Spleen (tissue), 11 donors: ENCODE results near the gene TOX3. TPM values are rescaled to one million over a fixed set of nuclear protein-coding genes. Genes with fewer than 3 reads are reported as not detected.

Experiments
- DNase-seq: peaks from one replicate; pipeline ENCODE4 v3.0.0-alpha.2; 2020
- H3K27ac ChIP-seq, 8 donors: fragments of 200-600 bp; sonication (generic) in 7 of 8; 1 replicate in 4 of 8; 2 replicates in 4 of 8; pipeline versions ENCODE4 v1.5.0 to v1.8.0; 2016 to 2021; ENCODE audit warnings: inconsistent platforms in 4 of 8, mild to moderate bottlenecking in 4 of 8, moderate library complexity in 1 of 8
- H3K27me3 ChIP-seq, 7 donors: fragments of 200-600 bp; sonication (generic) in 6 of 7; replicated peaks in 1 of 7; 1 replicate in 4 of 7; 2 replicates in 3 of 7; pipeline versions ENCODE4 v1.5.0 to v1.8.0; 2016 to 2021; ENCODE audit warnings: inconsistent platforms in 3 of 7, mild to moderate bottlenecking in 1 of 7
- H3K36me3 ChIP-seq, 6 donors: fragments of 200-600 bp; sonication (generic) in 5 of 6; 1 replicate in 4 of 6; 2 replicates in 2 of 6; pipeline versions ENCODE4 v1.5.0 to v1.8.0; 2016 to 2021; ENCODE audit warnings: inconsistent platforms in 2 of 6
- H3K4me1 ChIP-seq, 6 donors: fragments of 200-600 bp; sonication (generic) in 5 of 6; 1 replicate in 3 of 6; 2 replicates in 3 of 6; pipeline versions ENCODE4 v1.5.0 to v1.8.0; 2016 to 2021; ENCODE audit warnings: inconsistent platforms in 3 of 6
- H3K4me3 ChIP-seq, 8 donors: fragments of 200-600 bp; sonication (generic) in 7 of 8; 1 replicate in 4 of 8; 2 replicates in 4 of 8; pipeline versions ENCODE4 v1.5.0 to v1.8.0; 2016 to 2021; ENCODE audit warnings: inconsistent platforms in 4 of 8, mild to moderate bottlenecking in 4 of 8, moderate library complexity in 2 of 8
- H3K9me3 ChIP-seq, 8 donors: fragments of 200-600 bp; sonication (generic) in 7 of 8; 1 replicate in 4 of 8; 2 replicates in 4 of 8; pipeline versions ENCODE4 v1.5.0 to v1.8.0; 2016 to 2021; ENCODE audit warnings: inconsistent platforms in 4 of 8
- POLR2A ChIP-seq, 3 donors: fragments of 450-650 bp; IDR thresholded peaks; one replicate each; pipeline ENCODE4 v1.5.1; 2017; ENCODE audit warnings: antibody characterized with exemption in 3 of 3, mild to moderate bottlenecking in 1 of 3
- POLR2AphosphoS5 ChIP-seq, 3 donors: sonication (generic); formaldehyde crosslinking; IDR thresholded peaks; one replicate each; pipeline ENCODE4 v1.5.1; 2017; ENCODE audit warnings: antibody characterized with exemption in 3 of 3
- WGBS, 5 donors: extraction: QIAGEN DNeasy Blood & Tissue Kit in 3 of 5; methylation state at CpG; one replicate each; pipeline versions ENCODE4 v1.1.5 to v1.1.7; 2013 to 2018; 5-methylcytosine and 5-hydroxymethylcytosine counted together
- intact Hi-C: fragments of 100-400 bp; cut with DNase I; formaldehyde crosslinking; loops from one replicate; pipeline ENCODE4 v1.15.0; 2023; ENCODE audit warnings: low total_unique reads
- polyA plus RNA-seq, 3 donors: library from polyadenylated mRNA; stranded (reverse); fragments of 200-250 nt; gene quantifications; one replicate each; pipeline ENCODE4 v1.2.1, GENCODE V29; 2013
- total RNA-seq, 7 donors: library from RNA; depleted of rRNA in 3 of 7; stranded (reverse); fragments of >200 nt in 3 of 7; fragmentation: NEBNext Ultra II Directional in 4 of 7; extraction: Animal tissue kit (Norgen Biotek cat#: 25700) in 4 of 7; gene quantifications; one replicate each; pipeline versions ENCODE4 v1.1.0 to v1.2.1, GENCODE V29; 2016 to 2021
- TF ChIP-seq, protein P1 (sequence below), 11 experiments: fragments of 200-600 bp in 7 of 11; fragments of 450-650 bp in 4 of 11; sonication (generic) in 4 of 11; IDR thresholded peaks in 8 of 11; conservative IDR thresholded peaks in 3 of 11; 1 replicate in 7 of 11; 2 replicates in 4 of 11; pipeline versions ENCODE4 v1.4.0 to v1.8.0; 2016 to 2021; ENCODE audit warnings: antibody characterized with exemption in 11 of 11, inconsistent platforms in 4 of 11, mild to moderate bottlenecking in 1 of 11
- donor health status: healthy with polysubstance abuse.
- donor health status: DM: no; HTN: no; CAD: no; lungs with moderate emphysema.
- donor health status: DM: no; HTN: no; CAD: no.
- donor health status: Bipolar disorder and iron deficiency.
- donor health status: healthy.
- donor health status: DM: no; HTN: no; CAD: no.
- donor health status: DM: yes; HTN: yes; CAD: no.

Gene TOX3
- total and polyA plus RNA-seq, 10 donors: 0.03 to 0.11 TPM; not detected in 8

DNA sequence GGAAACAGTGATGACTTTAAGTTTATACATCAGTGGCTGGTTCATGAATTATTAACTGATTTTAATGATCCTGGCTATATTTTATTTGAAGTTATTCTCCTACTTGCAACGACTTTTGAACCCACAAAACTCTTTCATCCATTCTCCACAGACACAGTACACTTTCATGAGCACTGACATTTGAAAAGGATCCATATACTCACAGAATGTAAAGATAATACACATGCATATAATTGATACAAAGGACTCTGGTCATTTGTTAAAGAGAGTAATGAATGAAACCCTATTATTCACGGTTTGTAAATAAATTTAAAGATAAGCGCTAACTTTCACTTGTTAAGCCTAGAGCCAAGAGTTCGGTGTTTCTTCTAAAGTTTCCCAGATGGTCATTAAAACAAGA lies 3.3 kb downstream of the TOX3 start:
- intact Hi-C loops: no loop called here
- H3K27ac ChIP-seq: no peak overlapping the region

DNA sequence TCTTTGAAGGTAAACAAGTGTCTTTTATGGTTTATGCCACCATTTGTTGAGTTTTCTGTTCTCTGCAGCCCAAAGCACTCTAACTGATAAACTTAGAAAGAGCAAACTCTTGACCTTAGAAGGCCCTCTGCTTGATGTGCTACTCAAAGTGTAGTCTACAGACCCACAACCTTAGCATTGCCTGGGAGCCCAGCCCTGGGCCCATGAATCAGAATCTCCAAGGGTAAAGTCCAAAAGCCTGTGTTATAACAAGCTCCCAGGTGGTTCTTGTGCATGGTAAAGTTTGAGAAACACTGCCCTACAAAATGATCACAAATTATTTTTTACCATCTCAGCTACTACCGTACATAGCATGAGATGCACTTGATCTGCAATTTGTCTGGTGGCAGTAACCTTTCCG lies 6.0 kb downstream of the TOX3 start:
- no peak for DNase-seq
- no peak overlapping the region for H3K4me3 ChIP-seq
- no peaks in the 10 kb centered on the region for H3K36me3 ChIP-seq
- no peak overlapping the region for H3K27ac ChIP-seq
- TF ChIP-seq POLR2AphosphoS5 (IDR thresholded peaks at IDR 0.05) (no peak), POLR2A (IDR thresholded peaks at IDR 0.05) (no peak)
- TF ChIP-seq, protein P1, sequence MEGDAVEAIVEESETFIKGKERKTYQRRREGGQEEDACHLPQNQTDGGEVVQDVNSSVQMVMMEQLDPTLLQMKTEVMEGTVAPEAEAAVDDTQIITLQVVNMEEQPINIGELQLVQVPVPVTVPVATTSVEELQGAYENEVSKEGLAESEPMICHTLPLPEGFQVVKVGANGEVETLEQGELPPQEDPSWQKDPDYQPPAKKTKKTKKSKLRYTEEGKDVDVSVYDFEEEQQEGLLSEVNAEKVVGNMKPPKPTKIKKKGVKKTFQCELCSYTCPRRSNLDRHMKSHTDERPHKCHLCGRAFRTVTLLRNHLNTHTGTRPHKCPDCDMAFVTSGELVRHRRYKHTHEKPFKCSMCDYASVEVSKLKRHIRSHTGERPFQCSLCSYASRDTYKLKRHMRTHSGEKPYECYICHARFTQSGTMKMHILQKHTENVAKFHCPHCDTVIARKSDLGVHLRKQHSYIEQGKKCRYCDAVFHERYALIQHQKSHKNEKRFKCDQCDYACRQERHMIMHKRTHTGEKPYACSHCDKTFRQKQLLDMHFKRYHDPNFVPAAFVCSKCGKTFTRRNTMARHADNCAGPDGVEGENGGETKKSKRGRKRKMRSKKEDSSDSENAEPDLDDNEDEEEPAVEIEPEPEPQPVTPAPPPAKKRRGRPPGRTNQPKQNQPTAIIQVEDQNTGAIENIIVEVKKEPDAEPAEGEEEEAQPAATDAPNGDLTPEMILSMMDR (IDR thresholded peaks at IDR 0.05 in 8 of 11, conservative IDR thresholded peaks at IDR 0.05 in 3 of 11): no peak
- H3K4me1 ChIP-seq: peaks cover 0 to 10% (median 9%) of the 10 kb centered on the region in 6 donors
- WGBS, 5 donors: 83 to 91% (median 87%) methylated on average over 2 of the region's 2 CpGs
- intact Hi-C loops: no loop called here
- H3K27me3 ChIP-seq: peaks cover 0 to 40% (median 22%) of the 10 kb centered on the region in 7 donors
- H3K9me3 ChIP-seq: no peaks in the 10 kb centered on the region

More for the DNA sequence above, 3.3 kb downstream of the TOX3 start:
- Histone ChIP-seq H3K4me3 (no peak overlapping the region), H3K27me3 (peaks cover 0 to 67% (median 46%) of the 10 kb centered on the region in 7 donors), H3K9me3 (no peaks in the 10 kb centered on the region), H3K4me1 (peaks cover 0 to 20% (median 16%) of the 10 kb centered on the region in 6 donors), H3K36me3 (no peaks in the 10 kb centered on the region)
- 54 to 68% (median 62%) methylated on average over 4 of the region's 4 CpGs for WGBS, 5 donors
- DNase-seq: no peak
- TF ChIP-seq POLR2AphosphoS5 (IDR thresholded peaks at IDR 0.05) (no peak), POLR2A (IDR thresholded peaks at IDR 0.05) (no peak)
- TF ChIP-seq, protein P1 (IDR thresholded peaks at IDR 0.05 in 8 of 11, conservative IDR thresholded peaks at IDR 0.05 in 3 of 11): no peak

DNA sequence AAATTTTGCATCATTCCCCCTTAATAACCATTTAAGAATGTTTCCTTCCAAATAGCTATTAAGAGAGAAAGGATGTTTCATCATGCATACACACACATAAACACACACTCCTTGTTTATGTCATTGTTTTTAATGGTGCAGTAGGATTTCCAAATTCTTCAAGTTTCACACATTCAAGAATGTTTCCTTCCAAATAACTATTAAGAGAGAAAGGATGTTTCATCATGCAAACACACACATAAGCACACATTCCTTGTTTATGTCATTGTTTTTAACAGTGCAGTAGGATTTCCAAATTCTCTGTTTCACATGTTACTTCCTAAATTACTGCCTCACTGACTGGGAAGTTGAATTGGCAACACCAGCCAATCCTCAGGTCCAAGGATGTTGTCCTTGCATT lies 7.8 kb downstream of the TOX3 start:
- TF ChIP-seq, protein P1 (IDR thresholded peaks at IDR 0.05 in 8 of 11, conservative IDR thresholded peaks at IDR 0.05 in 3 of 11): no peak
- TF ChIP-seq POLR2AphosphoS5 (IDR thresholded peaks at IDR 0.05) (no peak), POLR2A (IDR thresholded peaks at IDR 0.05) (no peak)
- DNase-seq: no peak

DNA sequence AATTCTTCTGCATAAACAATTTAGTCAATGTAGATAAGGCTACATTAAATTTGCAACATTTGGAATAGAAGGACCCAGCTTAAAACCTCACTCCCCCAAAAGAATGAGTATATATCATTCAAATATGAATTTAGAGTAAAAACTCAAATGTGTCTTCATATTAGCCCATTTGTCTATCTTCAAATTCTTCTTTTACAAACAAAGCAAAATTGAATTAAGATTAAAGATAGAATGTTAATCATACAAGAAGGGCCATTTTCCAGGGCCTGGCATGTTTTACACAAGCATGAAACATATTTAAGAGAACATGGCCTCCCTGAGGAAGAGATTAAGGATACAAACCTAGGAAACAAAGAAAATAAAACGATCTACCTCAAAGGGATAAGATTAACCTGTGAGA lies 8.4 kb downstream of the TOX3 start:
- intact Hi-C loops: no loop called here
- H3K9me3 ChIP-seq: no peaks in the 10 kb centered on the region
- no peak overlapping the region for H3K27ac ChIP-seq
- peaks cover 0 to 16% (median 0%) of the 10 kb centered on the region in 7 donors for H3K27me3 ChIP-seq
- no peak overlapping the region for H3K4me3 ChIP-seq
- 58 to 77% (median 64%) methylated on average over 1 of the region's 1 CpG for WGBS, 5 donors
- TF ChIP-seq, protein P1 (IDR thresholded peaks at IDR 0.05 in 8 of 11, conservative IDR thresholded peaks at IDR 0.05 in 3 of 11): no peak
- TF ChIP-seq POLR2AphosphoS5 (IDR thresholded peaks at IDR 0.05) (no peak), POLR2A (IDR thresholded peaks at IDR 0.05) (no peak)
- H3K36me3 ChIP-seq: no peaks in the 10 kb centered on the region
- DNase-seq: no peak
- H3K4me1 ChIP-seq: no peaks in the 10 kb centered on the region

More for the DNA sequence above, 7.8 kb downstream of the TOX3 start:
- H3K27me3 ChIP-seq: peaks cover 0 to 22% (median 5%) of the 10 kb centered on the region in 7 donors
- no peaks in the 10 kb centered on the region for H3K4me1 ChIP-seq
- no peak overlapping the region for H3K27ac ChIP-seq
- H3K36me3 ChIP-seq: no peaks in the 10 kb centered on the region
- H3K9me3 ChIP-seq: no peaks in the 10 kb centered on the region
- intact Hi-C loops: no loop called here
- H3K4me3 ChIP-seq: no peak overlapping the region
